ENCODE data around the gene FAM149B1.

The FAM149B1 gene

DNA sequence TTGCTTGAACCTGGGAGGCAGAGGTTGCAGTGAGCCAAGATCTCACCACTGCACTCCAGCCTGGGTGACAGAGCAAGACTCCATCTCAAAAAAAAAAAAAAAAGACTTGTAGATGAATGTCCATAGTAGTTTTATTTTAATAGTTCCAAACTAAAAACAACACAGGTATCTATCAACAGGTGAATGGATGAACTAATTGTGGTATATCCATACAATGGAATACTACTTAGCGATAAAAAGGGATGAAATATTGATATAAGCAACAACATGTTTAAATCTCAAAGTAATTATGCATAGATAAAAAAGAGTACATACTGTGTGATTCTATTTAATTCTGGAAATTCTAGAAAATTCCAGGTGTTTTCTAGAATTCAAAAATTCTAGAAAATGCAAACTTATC, 122.0 kb downstream of the FAM149B1 start:
- no peak for FAIRE-seq

DNA sequence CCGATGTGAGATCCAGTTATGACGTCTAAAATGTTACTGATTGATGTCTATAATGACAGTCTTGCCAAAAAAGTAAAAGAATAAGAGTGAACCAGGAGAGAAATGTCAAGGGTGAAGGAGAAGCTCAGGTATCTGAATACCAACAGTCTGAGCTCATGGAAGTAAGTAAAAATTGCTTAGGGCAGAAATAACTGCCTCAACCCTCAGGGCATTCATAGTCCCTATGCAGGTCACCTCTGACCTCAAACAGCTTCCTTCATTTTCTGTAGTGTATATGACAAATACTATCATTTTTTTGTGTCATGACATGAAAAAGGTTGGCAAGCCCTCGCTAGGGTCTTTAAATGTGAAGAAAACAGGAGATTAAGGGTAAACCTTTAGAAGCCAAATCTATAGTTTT, 125.5 kb downstream of the FAM149B1 start:
- no peak for FAIRE-seq

Measured in G401.6 (cell line).